Fibroblast of skin of abdomen (primary cell): ENCODE measurements around the gene PERM1.

Experiments
- DNase-seq: peaks from one replicate; pipeline ENCODE4 v3.0.0-alpha.2; 2013

The PERM1 gene

GRCh38 chr1:965526-966134 is 16.3 kb downstream of the PERM1 start:
- no peak for DNase-seq

GRCh38 chr1:964691-965525 is 17.0 kb downstream of the PERM1 start:
- DNase-seq = no peak

GRCh38 chr1:963746-964525 is 18.0 kb downstream of the PERM1 start:
- DNase-seq = no peak

GRCh38 chr1:963301-963651 is 18.6 kb downstream of the PERM1 start:
- no peak for DNase-seq

GRCh38 chr1:962381-963300 is 19.3 kb downstream of the PERM1 start:
- no peak for DNase-seq

GRCh38 chr1:961132-961669 is 20.7 kb downstream of the PERM1 start:
- DNase-seq = no peak

- DNase-seq = peak; percentile 71
Observed at GRCh38 chr1:960363-961131, 21.3 kb downstream of the PERM1 start, which contains the start of gene KLHL17. KLHL17 (plus strand) TSS chr1:960584; CDS start chr1:960694, 110 bp downstream.

- DNase-seq = no peak
Observed at GRCh38 chr1:959731-960362, 22.0 kb downstream of the PERM1 start.

GRCh38 chr1:958823-959730 is 22.8 kb downstream of the PERM1 start, which contains the start of gene NOC2L:
NOC2L (minus strand) TSS chr1:959256; CDS start chr1:959240, 16 bp downstream.
- peak; percentile 87 for DNase-seq

- no peak for DNase-seq
Observed at GRCh38 chr1:956636-957035, 25.3 kb downstream of the PERM1 start.

- no peak for DNase-seq
Observed at GRCh38 chr1:955474-955873, 26.4 kb downstream of the PERM1 start.

GRCh38 chr1:954927-955326 is 27.0 kb downstream of the PERM1 start:
- no peak for DNase-seq

- DNase-seq = no peak
Observed at GRCh38 chr1:953524-954320, 28.2 kb downstream of the PERM1 start.

- no peak for DNase-seq
Observed at GRCh38 chr1:952603-953002, 29.3 kb downstream of the PERM1 start.

GRCh38 chr1:952201-952600 is 29.7 kb downstream of the PERM1 start:
- no peak for DNase-seq

- DNase-seq = no peak
Observed at GRCh38 chr1:951364-951763, 30.5 kb downstream of the PERM1 start.

GRCh38 chr1:950881-951280 is 31.0 kb downstream of the PERM1 start:
- no peak for DNase-seq

- DNase-seq = no peak
Observed at GRCh38 chr1:950268-950667, 31.6 kb downstream of the PERM1 start.

GRCh38 chr1:947958-948357 is 33.9 kb downstream of the PERM1 start:
- no peak for DNase-seq
